ENCODE results near the gene BSG.

The BSG gene

GRCh38 chr19:542173-542866, 30.1 kb upstream of the BSG start:
- Histone ChIP-seq H3K27ac (ENCODE audit: low read depth, low read length) (no peak overlapping the region), H3K27me3 (ENCODE audit: control insufficient read depth, insufficient read depth, low read length) (no peaks in the 10 kb centered on the region), H3K9ac (ENCODE audit: low read length) (no peak overlapping the region), H3K9me3 (ENCODE audit: control insufficient read depth, insufficient read depth, low read depth, low read length) (no peaks in the 10 kb centered on the region), H3K4me1 (ENCODE audit: control insufficient read depth, insufficient read depth, low read length) (peaks cover 7% of the 10 kb centered on the region; the same call in 1 of the 2 replicates), H3K4me3 (ENCODE audit: low read depth, low read length) (no peak overlapping the region), H3K36me3 (ENCODE audit: control insufficient read depth, insufficient read depth, low read length) (peaks cover 43% of the 10 kb centered on the region)

GRCh38 chr19:543910-544608, 28.3 kb upstream of the BSG start, which contains the start of gene GZMM:
Gene GZMM (plus strand): TSS chr19:544053. CDS start chr19:544072, 19 bp downstream.
- Histone ChIP-seq H3K4me3 (ENCODE audit: low read depth, low read length) (no peak within 1 kb of the TSS), H3K9ac (ENCODE audit: low read length) (no peak within 1 kb of the TSS), H3K9me3 (ENCODE audit: control insufficient read depth, insufficient read depth, low read depth, low read length) (no peaks in the 10 kb centered on the region), H3K27ac (ENCODE audit: low read depth, low read length) (no peak within 1 kb of the TSS), H3K36me3 (ENCODE audit: control insufficient read depth, insufficient read depth, low read length) (peaks cover 27% of the 10 kb centered on the region), H3K4me1 (ENCODE audit: control insufficient read depth, insufficient read depth, low read length) (peaks cover 7% of the 10 kb centered on the region; the same call in 1 of the 2 replicates), H3K27me3 (ENCODE audit: control insufficient read depth, insufficient read depth, low read length) (no peaks in the 10 kb centered on the region)

DNA sequence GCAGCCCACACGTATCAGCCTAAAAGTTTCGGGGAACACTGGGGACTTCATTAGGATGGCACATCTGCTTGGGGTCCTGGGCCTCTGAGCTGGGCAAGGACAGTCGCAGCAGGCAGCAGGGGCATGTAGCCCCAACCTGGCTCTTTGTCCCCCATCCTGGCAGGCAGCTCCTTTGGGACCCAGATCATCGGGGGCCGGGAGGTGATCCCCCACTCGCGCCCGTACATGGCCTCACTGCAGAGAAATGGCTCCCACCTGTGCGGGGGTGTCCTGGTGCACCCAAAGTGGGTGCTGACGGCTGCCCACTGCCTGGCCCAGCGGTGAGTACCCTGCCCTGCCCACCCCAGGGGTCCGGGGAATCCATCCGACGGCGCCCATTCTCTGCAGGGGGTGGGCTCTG, 25.3 kb upstream of the BSG start:
- Histone ChIP-seq H3K4me3 (ENCODE audit: low read depth, low read length) (no peak overlapping the region), H3K27me3 (ENCODE audit: control insufficient read depth, insufficient read depth, low read length) (peaks cover 2% of the 10 kb centered on the region; the same call in 1 of the 2 replicates), H3K9ac (ENCODE audit: low read length) (no peak overlapping the region), H3K27ac (ENCODE audit: low read depth, low read length) (no peak overlapping the region), H3K36me3 (ENCODE audit: control insufficient read depth, insufficient read depth, low read length) (peaks cover 7% of the 10 kb centered on the region; the same call in 1 of the 2 replicates), H3K4me1 (ENCODE audit: control insufficient read depth, insufficient read depth, low read length) (peaks cover 7% of the 10 kb centered on the region; the same call in 1 of the 2 replicates), H3K9me3 (ENCODE audit: control insufficient read depth, insufficient read depth, low read depth, low read length) (no peaks in the 10 kb centered on the region)

GRCh38 chr19:547836-548720, 24.3 kb upstream of the BSG start:
- Histone ChIP-seq H3K9me3 (ENCODE audit: control insufficient read depth, insufficient read depth, low read depth, low read length) (no peaks in the 10 kb centered on the region), H3K27ac (ENCODE audit: low read depth, low read length) (no peak overlapping the region), H3K27me3 (ENCODE audit: control insufficient read depth, insufficient read depth, low read length) (peaks cover 2% of the 10 kb centered on the region; the same call in 1 of the 2 replicates), H3K36me3 (ENCODE audit: control insufficient read depth, insufficient read depth, low read length) (no peaks in the 10 kb centered on the region; the same call in 1 of the 2 replicates), H3K4me1 (ENCODE audit: control insufficient read depth, insufficient read depth, low read length) (peaks cover 7% of the 10 kb centered on the region; the same call in 1 of the 2 replicates), H3K9ac (ENCODE audit: low read length) (no peak overlapping the region), H3K4me3 (ENCODE audit: low read depth, low read length) (no peak overlapping the region)

DNA sequence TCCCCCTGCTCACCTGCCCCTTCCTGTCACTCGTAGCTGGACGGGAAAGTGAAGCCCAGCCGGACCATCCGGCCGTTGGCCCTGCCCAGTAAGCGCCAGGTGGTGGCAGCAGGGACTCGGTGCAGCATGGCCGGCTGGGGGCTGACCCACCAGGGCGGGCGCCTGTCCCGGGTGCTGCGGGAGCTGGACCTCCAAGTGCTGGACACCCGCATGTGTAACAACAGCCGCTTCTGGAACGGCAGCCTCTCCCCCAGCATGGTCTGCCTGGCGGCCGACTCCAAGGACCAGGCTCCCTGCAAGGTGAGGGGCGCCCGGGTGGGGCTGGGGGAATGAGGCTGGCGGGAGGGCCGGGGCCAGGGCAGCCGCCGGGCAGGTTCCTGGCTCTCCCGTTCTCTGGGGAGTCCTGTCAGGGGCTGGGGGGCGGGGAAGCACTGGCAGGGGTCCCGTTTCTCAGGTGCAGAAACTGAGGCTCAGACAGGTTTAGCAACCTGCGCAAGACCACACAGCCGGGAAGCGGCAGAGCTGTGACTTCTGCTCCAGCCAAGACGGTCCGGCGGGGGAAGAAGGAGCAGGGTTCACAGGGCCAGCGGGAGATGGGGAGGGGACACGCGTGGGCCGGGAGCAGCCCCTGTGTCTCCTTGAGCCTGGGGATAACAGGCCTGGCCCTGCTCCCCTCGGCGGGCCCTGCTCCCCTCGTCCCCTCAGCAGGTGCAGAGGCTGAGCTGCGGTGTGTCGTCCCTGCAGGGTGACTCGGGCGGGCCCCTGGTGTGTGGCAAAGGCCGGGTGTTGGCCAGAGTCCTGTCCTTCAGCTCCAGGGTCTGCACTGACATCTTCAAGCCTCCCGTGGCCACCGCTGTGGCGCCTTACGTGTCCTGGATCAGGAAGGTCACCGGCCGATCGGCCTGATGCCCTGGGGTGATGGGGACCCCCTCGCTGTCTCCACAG, 23.2 kb upstream of the BSG start:
- Histone ChIP-seq H3K36me3 (ENCODE audit: control insufficient read depth, insufficient read depth, low read length) (no peaks in the 10 kb centered on the region), H3K4me1 (ENCODE audit: control insufficient read depth, insufficient read depth, low read length) (peaks cover 1% of the 10 kb centered on the region; the same call in 1 of the 2 replicates), H3K4me3 (ENCODE audit: low read depth, low read length) (no peak overlapping the region), H3K27ac (ENCODE audit: low read depth, low read length) (no peak overlapping the region), H3K9ac (ENCODE audit: low read length) (no peak overlapping the region), H3K27me3 (ENCODE audit: control insufficient read depth, insufficient read depth, low read length) (peaks cover 2% of the 10 kb centered on the region; the same call in 1 of the 2 replicates), H3K9me3 (ENCODE audit: control insufficient read depth, insufficient read depth, low read depth, low read length) (no peaks in the 10 kb centered on the region)

GRCh38 chr19:554817-555216, 17.6 kb upstream of the BSG start:
- Histone ChIP-seq H3K4me3 (ENCODE audit: low read depth, low read length) (no peak overlapping the region), H3K9ac (ENCODE audit: low read length) (no peak overlapping the region), H3K27me3 (ENCODE audit: control insufficient read depth, insufficient read depth, low read length) (peaks cover 2% of the 10 kb centered on the region; the same call in 1 of the 2 replicates), H3K4me1 (ENCODE audit: control insufficient read depth, insufficient read depth, low read length) (0 out of 2 replicates have a peak, but pooled peaks cover 2% of the 10 kb centered on the region), H3K9me3 (ENCODE audit: control insufficient read depth, insufficient read depth, low read depth, low read length) (no peaks in the 10 kb centered on the region), H3K27ac (ENCODE audit: low read depth, low read length) (no peak overlapping the region), H3K36me3 (ENCODE audit: control insufficient read depth, insufficient read depth, low read length) (no peaks in the 10 kb centered on the region)

DNA sequence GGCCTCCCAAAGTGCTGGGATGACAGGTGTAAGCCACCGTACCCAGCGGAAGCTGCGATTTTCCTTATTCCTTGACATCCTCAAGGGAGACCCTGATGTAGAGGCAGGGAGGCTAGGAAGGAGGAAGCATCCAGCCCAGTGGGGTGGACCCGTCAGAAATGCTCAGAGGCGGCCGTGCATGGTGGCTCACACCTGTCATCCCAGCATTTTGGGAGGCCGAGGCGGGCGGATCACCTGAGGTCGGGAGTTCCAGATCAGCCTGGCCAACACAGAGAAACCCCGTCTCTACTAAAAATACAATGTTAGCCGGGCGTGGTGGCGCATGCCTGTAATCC, 17.0 kb upstream of the BSG start:
- no peaks in the 10 kb centered on the region for H3K9me3 ChIP-seq (ENCODE audit: control insufficient read depth, insufficient read depth, low read depth, low read length)
- H3K27me3 ChIP-seq (ENCODE audit: control insufficient read depth, insufficient read depth, low read length) = peaks cover 2% of the 10 kb centered on the region; the same call in 1 of the 2 replicates
- no peak overlapping the region for H3K9ac ChIP-seq (ENCODE audit: low read length)
- H3K27ac ChIP-seq (ENCODE audit: low read depth, low read length) = no peak overlapping the region
- no peaks in the 10 kb centered on the region for H3K36me3 ChIP-seq (ENCODE audit: control insufficient read depth, insufficient read depth, low read length)
- H3K4me3 ChIP-seq (ENCODE audit: low read depth, low read length) = no peak overlapping the region
- H3K4me1 ChIP-seq (ENCODE audit: control insufficient read depth, insufficient read depth, low read length) = 0 out of 2 replicates have a peak, but pooled peaks cover 2% of the 10 kb centered on the region

DNA sequence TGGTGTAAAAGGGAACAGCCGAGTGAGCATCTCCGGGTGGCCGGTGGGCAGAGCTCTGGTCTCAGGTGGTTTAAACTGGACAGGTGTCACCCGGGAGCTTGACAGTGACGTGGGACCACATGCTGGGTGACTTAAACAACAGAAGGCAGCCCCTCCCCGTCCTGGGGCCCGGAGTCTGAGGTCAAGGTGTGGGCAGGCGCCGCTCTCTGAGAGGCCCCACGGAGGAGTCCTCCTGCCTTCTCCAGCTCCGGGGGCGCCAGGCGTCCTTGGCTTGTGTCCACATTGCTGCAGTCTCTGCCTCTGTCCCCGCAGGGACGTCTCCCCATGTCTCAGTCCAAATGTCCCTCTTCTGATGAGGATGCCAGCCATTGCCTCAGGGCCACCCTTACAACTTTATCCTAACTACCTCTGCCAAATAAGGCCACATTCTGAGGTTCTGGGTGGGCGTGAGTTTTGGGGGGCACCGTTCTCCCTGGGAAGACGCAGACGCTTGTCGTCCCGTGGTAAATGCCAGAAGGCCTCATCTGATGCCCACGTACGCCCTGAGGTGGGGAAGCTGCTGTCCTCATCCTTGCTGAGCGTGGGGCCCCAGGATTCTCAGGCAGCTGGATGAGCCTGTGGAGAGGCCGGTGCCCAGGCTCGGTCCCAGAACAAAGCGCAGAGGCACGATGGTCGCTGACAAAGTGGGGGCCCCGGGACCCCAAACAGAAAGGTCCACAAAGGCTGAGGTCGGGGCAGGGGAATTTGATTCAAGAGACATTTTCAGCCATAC, 15.6 kb upstream of the BSG start:
- Histone ChIP-seq H3K27ac (ENCODE audit: low read depth, low read length) (no peak overlapping the region), H3K36me3 (ENCODE audit: control insufficient read depth, insufficient read depth, low read length) (no peaks in the 10 kb centered on the region), H3K27me3 (ENCODE audit: control insufficient read depth, insufficient read depth, low read length) (no peaks in the 10 kb centered on the region), H3K4me1 (ENCODE audit: control insufficient read depth, insufficient read depth, low read length) (0 out of 2 replicates have a peak, but pooled peaks cover 2% of the 10 kb centered on the region), H3K9ac (ENCODE audit: low read length) (no peak overlapping the region), H3K4me3 (ENCODE audit: low read depth, low read length) (no peak overlapping the region), H3K9me3 (ENCODE audit: control insufficient read depth, insufficient read depth, low read depth, low read length) (peaks cover 2% of the 10 kb centered on the region; the same call in 1 of the 2 replicates)

DNA sequence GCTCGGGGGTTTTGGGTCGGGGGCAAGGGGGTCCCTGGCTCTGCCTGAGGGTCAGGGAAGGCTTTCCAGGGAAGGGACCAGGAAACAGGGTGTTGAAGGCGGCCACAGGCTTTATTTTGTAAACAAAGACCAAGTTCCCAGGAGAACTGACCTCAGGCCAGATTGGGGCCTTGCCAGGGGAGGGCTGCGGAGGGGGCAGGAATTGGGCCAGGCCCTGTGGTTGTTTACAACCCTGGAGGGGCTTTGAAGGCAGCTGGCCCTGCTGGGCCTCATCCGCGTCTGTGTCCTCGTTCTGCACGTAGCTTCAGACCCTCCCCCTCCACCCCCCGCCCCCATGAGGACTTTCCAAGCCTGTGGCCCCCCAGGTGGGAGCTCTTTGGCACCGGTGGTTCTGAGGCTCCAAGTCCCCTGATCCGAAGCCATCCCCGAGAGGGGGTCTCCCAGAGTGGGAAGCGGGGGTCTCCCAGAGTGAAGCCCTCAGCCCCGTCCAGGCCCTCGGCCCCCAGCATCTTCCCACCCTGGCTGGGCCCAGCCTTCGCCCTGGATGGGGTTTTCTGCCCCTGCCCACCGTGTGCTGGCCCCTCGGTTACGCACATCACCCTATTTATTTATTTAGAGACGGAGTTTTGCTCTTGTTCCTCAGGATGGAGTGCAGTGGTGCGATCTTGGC, 13.5 kb upstream of the BSG start:
- no peaks in the 10 kb centered on the region for H3K36me3 ChIP-seq (ENCODE audit: control insufficient read depth, insufficient read depth, low read length)
- H3K27me3 ChIP-seq (ENCODE audit: control insufficient read depth, insufficient read depth, low read length) = no peaks in the 10 kb centered on the region
- H3K9ac ChIP-seq (ENCODE audit: low read length) = no peak overlapping the region
- no peak overlapping the region for H3K27ac ChIP-seq (ENCODE audit: low read depth, low read length)
- peaks cover 11% of the 10 kb centered on the region; the same call in 1 of the 2 replicates for H3K9me3 ChIP-seq (ENCODE audit: control insufficient read depth, insufficient read depth, low read depth, low read length)
- H3K4me1 ChIP-seq (ENCODE audit: control insufficient read depth, insufficient read depth, low read length) = 0 out of 2 replicates have a peak, but pooled peaks cover 2% of the 10 kb centered on the region
- no peak overlapping the region for H3K4me3 ChIP-seq (ENCODE audit: low read depth, low read length)
